CD4-positive, alpha-beta T cell treated with Interleukin-17A for 1 hour (primary cell): Measurements from ENCODE around the gene BLVRA.
"Not testable (repeated sequence)": the region's sequence is repeated elsewhere in the genome, so short reads cannot be mapped to it uniquely, and the experiment has no call there.

Source experiments
- DNase-seq: peaks from one replicate; pipeline ENCODE4 v3.0.0-alpha.2; 2020

The BLVRA gene

DNA sequence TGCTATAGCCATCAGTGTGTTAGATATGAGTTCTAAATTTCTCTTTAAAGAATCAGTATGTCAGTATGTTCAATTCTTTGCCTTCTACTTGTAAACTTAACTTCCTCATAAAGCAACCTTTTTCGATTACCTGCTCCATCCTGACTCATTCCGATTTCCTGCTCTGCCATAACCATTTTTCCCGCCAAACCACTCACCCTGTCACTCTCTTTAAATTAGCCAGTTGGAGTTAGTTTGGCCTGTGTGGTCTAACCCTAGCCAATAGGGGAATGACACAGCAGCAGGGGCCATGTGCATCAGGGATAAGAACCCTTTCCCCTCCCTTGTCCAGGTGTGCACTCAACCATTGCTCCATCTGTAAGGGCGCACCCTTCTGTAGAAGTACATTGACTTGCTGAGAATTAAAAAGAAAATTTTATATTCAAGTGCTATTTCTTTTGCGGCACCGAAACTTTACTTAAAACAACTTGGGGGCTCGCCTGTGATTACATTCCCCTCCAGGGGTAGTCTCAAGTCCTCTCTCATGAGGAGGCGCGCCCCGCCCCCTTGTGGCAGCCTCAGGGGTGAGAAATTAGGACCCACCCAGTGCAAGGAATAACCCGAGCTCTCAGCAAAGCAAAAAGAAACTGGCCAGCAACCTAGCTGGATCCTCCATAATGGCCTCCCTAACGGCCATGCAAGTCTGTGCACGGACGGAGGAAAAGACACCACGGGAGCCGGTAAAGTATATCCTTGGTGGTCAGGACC is 51.9 kb downstream of the BLVRA start:
- DNase-seq: peak; percentile 49

DNA sequence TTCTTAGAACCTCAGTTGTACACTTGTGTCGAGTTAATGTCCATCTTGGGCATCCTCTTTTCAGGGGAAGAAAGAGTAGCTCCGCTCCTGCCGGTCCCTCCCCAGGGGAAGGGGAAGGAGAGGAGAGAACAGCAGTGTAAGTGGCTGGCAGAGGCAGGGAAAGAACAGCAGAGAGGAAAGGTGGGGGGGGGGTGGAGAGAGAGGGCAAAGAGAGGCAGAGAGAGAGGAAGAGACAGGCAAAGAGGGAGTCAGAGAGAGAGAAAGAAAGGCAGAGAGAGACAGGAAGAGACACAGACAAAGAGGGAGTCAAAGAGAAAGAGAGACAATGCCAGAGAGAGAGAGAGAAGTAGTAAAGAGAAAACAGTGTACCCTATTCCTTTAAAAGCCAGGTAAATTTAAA is 56.9 kb downstream of the BLVRA start:
- DNase-seq: no peak

DNA sequence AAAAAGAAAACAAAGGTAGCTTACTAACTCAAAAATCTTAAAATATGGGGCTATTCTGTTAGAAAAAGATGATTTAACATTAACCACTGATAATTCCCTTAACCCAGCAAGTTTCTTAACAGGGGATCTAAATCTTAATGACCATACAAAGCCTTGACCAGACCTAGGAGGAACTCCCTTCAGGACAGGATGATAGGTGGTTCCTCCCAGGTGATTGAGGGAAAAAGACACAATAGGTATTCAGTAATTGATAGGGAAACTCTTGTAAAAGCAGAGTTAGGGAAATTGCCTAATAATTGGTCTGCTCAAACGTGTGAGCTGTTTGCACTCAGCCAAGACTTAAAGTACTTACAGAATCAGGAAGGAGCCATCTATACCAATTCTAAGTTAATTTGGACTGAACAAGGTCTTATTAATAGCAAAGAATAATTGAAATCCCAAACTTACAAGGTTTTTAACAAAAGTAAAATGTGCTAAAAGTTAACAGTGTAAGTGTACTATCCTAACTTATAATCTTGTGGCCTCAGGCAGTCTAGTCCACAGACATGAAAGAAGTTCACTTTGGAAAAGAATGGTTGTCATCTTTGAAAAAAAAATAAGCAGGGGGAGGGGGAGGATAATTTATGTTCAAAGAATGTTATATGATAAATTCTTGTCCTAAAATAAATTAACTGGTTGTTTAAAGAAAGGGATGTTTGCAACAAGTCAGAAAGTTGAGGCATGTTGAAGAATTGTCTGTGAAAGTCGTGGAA is 57.7 kb downstream of the BLVRA start:
- not testable (repeated sequence) for DNase-seq

DNA sequence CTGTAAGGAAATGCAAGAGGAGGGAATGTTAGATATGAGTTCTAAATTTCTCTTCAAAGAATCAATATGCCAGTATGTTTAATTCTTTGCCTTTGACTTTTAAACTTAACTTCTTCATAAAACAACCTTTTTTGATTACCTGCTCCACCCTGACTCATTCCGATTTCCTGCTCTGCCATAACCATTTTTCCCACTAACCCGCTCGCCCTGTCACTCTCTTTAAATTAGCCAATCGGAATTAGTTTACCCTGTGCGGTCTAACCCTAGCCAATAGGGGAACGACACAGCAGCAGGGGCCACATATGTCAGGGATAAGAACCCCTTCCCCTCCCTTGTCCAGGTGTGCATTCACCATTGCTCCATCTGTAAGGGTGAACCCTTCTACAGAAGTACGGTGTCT is 64.9 kb downstream of the BLVRA start:
- DNase-seq: not testable (repeated sequence)

DNA sequence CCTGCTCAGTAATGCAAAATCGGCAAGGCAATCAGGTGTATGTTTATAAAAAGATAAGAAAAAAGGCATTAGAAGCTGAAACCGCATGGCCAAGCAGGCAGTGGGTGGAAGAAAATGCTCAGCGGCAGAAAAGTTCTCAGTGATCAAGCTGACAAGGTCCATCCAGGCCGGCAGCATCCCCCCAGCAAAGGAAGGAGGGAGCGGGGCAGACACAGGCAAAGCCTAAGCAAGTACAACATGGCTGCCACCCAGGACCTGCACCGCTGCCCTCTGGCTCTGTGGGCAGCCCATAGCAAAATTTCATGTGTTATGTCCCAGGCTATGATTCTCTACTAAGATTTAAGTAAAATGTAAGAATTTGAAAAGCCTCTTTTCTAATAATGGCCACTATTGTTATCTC is 65.5 kb downstream of the BLVRA start:
- DNase-seq: no peak

DNA sequence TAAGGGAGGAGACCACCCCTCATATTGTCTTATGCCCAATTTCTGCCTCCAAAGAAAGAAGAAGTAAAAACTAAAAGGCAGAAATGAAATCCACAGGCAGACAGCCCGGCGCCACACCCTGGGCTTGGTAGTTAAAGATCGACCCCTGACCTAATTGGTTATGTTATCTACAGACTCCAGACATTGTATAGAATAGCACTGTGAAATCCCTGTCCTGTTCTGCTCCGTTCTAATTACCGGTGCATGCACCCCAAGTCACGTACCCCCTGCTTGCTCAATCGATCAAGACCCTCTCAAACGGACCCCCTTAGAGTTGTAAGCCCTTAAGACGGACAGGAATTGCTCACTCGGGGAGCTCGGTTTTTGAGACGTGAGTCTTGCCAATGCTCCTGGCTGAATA is 66.0 kb downstream of the BLVRA start:
- DNase-seq: not testable (repeated sequence)

DNA sequence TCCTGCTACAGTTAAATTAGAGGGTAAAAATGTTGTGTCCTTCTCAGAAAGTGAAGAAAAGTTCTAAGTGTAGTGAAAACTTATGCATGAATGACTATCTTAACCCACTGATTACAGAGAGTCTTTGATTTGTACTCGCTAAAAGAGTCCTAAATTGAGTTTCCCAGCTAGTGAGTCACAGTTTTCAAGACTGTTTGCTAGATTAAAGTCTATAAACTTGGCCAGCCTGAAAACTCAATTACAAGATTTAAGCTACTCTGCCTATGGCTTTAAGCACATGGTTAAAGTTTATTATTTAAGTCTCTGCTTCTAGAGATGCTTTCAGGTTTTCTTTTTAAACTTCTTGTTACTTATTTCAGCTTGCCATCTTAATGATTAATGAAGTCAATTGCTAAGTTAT is 66.5 kb downstream of the BLVRA start:
- no peak for DNase-seq

DNA sequence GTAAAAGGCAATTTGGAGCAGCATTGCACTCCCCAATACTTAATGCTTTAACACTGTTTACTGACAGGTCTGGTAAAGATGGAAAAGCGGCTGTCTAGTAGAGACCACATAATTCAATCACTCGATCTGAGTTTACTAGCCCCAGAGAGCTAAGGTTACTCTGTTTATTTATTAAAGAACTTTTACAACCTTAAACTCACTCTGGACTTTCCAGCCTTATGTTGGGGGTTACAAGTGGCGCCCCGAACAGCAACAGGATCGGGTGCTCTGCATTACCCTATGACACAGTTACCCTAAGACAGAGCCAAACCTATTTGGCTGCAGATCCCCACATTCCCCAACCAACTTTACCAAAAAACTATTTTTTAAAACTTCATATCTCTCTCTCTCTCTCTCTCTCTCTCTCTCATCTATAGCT is 66.9 kb downstream of the BLVRA start:
- DNase-seq: no peak

DNA sequence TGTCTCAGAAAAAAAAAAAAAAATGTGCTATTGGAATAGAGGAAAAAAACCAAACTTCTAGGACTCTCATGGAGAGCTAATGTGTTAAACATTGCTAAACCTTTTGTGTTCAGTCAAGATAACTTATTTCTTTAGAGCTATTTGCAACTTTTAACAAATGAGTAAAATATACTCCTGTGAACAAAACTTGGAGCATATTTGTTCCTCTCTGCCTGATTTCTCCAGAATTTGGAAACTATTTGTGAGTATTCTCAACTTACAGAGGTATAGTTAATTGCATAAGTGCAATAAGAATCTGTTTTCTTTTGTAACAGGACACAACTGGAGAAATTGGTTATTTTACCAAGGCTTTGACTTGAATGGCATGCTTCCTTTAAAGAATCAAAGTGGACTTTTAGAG is 72.4 kb downstream of the BLVRA start:
- not testable (repeated sequence) for DNase-seq

DNA sequence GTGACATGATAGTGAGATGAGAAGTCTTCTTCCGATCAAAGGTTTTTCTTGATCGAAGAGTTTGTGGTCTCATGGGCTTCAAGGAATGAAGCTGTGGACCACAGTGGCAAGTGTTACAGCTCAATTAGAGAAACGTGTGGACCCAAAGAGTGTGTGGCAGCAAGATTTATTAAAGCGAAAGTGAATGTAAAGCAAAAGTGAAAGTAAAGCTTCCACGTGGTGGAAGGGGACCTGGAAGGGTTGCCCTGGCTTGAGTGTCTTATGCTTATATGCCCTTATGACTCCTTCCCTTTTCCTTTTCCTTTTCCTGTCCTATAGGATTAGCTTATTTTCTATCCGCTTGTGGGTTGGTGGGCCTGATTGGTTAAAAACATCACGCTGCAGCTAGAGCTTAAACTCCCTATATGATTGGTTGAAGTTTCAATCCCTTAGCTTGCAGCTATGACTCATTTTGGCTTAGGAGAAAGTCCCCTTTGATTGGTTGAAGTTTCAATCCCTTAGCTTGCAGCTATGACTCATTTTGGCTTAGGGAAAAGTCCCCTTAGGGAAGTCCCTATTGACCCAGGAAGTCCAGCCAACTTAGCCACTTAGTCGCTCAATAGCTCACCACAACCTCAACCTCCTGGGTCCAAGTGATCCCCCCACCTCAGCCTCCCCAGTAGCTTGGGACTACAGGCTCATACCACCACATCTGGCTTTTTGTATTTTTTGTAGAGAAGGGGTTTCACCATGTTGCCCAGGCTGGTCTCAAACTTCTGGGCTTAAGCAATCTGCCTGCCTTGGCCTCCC is 76.2 kb downstream of the BLVRA start:
- peak; percentile 82 for DNase-seq

DNA sequence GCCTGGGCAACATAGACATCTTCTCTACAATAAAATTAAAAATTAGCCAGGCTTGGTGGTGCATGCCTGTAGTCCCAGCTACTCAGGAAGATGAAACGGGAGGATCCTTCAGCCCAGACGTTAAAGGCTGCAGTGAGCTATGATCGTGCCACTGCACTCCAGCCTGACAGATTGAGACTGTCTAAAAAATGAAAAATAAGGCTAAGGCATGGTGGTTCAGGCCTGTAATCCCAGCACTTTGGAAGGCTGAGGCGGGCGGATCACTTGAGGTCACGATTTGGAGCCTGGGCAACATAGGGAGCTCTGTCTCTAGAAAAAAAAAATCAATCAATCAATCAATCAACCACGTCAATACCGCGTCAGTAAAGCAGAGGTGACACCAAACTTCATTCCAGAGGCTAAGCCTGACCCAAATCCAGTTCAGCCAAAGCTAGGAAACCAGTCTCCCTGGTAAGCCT is 79.8 kb downstream of the BLVRA start:
- DNase-seq: no peak

DNA sequence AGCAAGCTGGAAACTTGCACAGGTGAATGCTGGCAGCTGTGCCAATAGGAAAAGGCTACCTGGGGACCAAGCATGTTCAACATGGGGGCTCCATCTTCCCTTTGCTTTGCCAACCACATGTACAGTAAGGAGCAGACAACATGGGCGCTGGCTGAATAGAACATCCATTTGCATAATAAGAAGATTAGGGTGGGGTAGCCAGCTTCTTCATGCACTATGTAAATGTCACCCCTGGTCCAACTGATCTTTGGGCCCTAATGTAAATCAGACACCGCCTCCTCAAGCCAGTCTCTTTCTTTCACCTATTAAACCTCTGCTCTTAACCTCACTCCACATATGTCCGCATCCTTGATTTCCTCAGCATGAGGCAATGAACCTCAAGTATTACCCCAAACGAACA is 84.8 kb downstream of the BLVRA start:
- DNase-seq: no peak

DNA sequence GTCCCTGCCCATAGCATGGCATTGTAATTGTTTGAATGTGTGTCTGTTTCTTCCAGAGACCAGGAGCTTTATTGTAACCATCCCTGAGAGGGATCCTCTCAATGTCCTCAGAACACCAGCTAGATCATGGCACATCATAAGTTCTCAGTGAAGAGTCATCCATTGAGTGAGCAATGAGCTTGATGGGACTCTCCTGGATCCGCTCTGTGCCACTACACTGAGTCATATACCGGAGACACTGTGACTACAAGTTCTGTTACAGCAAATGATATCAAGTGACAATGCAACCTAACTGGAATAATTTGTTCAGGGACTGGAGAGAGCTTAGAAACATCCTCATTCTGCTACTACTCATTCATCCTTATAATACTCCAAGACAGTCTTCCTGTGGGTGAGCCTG is 85.8 kb downstream of the BLVRA start:
- no peak for DNase-seq

DNA sequence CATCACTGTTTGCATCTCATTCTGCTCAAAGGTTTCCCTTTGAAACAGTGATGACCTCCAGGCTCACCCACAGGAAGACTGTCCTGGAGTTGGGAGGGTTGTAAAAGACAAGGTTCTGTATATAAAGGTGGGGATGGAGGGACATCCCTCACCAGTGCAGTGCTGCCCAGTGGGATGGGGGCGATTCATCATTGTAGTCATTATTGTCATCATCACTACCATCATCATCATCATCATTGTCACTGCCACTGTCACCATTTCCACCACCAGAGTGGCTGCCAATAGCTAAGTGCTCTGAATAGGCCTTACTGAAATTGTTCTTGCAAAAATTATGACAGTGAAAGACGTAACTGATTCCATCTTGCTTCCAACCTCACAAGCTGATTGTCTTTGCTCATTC is 86.2 kb downstream of the BLVRA start:
- no peak for DNase-seq

DNA sequence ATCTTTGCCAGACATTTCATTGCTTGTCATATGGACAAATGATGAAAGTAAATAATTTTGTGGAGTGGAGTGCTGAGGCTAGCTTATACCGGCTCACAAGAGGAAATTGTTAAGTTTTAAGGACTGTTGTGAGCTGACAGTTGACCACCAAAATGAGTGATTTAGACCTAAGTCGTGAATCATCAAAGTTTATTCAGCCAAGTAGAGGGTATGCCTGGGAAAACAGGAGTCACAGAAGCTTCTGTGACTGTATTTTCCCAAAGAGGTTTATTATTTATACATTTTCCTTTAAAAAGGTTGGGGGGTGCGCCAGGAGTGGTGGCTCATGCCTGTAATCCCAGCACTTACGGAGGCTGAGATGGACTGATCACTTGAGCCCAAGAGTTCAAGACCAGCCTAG is 89.0 kb downstream of the BLVRA start:
- DNase-seq: no peak

DNA sequence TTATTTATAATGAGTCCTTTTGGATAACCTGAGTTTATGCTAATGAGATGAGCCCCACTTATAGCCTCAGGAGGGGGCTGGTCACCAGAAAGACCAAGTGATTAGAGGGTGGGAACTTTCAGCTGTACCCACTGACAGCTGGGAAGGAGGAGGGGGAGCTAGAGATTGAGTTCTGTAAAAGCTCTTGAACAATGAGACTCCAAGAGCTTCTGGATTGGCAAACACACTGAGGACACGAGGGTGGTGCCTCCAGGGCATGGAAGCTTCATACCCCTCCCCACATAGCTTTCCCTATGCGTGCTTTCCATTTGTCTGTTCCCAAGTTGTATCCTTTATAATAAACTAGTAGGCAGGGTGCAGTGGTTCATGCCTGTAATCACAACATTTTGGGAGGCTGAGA is 90.6 kb downstream of the BLVRA start:
- DNase-seq: no peak

DNA sequence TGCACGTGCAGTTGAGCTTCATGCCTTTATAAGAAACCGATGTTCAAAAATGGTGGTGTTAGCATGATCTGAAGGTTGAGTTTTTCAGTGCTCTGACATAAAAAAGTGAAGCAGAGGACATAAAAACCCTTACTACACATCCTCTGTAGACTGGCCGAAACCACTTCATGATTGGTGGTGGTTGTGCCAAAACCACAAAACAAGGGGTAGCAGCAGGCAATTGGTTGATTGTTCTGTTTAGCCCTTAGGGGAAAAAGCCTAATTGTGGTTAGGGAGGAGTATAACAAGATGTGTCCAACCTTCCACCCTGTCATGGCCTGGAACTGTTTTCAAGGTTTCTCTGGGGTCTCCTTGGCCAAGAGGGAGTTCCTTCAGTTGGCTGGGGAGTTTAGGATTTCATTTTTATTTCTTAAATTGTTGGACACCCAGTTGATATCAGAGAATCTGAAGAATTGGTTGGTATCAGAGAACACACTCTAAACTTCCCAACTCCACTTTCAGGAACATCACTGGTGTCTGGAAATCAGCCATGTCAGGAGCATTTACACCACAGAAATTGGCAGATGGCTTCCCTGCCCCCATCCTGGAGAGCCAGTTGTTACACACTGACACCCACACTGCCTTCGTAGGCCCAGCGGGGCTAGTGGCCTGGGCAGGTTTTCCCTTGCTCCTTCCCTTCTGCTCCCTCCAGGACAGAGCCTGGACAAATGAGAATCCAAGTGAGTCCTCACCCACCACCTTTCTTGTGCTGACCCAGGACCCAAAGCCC is 92.1 kb downstream of the BLVRA start:
- no peak for DNase-seq

DNA sequence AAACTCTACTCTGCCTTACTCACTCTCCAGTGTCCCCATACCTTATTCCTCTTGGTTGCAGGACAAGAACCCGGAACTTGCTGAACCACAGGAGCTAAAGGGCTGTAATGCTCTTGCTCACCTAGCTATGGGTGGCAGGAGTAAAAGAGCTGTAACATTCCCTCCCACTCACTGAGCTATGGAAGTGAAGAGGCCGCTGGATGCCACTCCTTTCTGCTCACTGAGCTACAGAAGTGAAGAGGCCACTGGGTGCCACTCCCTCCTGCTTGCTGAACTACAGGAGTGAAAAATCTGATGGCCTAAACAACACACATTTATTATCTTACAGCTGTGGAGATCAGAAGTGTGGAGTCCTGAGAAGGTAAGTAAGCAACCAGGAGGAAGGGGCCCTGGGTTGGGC is 93.3 kb downstream of the BLVRA start:
- DNase-seq: no peak

DNA sequence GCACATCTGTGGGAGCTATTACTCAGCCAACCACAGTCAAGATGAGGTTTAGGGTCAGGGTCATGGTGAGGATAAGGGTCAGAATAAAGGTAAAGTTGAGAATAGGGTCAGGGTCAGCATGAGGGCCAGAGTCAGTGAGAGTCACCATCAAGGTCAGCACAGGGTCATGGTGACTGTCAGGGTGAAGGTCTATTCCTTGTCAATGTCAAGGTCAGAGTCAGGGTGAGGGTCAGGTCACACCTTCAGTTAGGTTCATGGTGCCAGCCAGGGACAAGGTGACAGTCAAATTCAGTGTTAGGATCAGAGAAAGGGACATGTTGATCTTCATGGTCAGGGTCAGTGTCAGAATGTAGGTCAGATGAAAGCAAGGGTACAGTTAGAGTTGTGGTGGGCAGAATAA is 96.7 kb downstream of the BLVRA start:
- no peak for DNase-seq

DNA sequence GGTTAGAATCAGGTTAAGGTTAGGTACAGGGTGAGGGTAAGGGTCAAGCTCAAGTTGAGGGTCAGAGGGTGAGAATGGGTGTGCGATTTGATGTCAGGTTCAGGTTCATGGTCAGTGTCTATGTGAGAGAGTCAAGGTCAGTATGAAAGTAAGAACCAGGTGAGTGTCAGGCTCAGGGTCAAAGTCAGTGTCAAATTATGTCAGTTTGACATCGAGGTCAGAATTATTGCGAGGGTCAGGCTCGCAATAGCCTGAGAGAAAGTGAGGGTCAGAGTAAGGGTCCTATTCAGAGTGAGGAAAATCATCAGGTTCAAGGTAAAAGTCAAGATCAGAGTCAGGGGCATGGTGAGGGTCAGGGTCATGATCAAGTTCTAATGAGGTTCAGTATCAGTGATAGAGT is 97.8 kb downstream of the BLVRA start:
- no peak for DNase-seq
